Liver (tissue), 3 donors: Measurements from ENCODE around the gene FCN3.

ENCODE experiments used
- CTCF ChIP-seq: fragments of 150-350 bp; IDR thresholded peaks from 2 replicates; pipeline ENCODE4 v1.5.1; 2017; ENCODE audit warnings: improper control_type of control experiment, low read depth, low read length; ENCODE audit not compliant: missing input control
- MAX ChIP-seq: IDR thresholded peaks from 2 replicates; pipeline ENCODE4 v1.6.1; 2016; ENCODE audit warnings: antibody characterized with exemption
- SP1 ChIP-seq: IDR thresholded peaks from 2 replicates; pipeline ENCODE4 v1.6.1; 2018; ENCODE audit warnings: antibody characterized with exemption, mild to moderate bottlenecking
- TAF1 ChIP-seq: conservative IDR thresholded peaks from 2 replicates; pipeline ENCODE4 v1.6.1; 2016; ENCODE audit warnings: antibody characterized with exemption, mild to moderate bottlenecking
- YY1 ChIP-seq: IDR thresholded peaks from 2 replicates; pipeline ENCODE4 v1.6.1; 2016; ENCODE audit warnings: antibody characterized with exemption, mild to moderate bottlenecking
- donor health status: healthy.
- donor health status: healthy.

- no peak for TF ChIP-seq CTCF
- no peak for TF ChIP-seq SP1
- TF ChIP-seq TAF1: no peak
- no peak for TF ChIP-seq YY1
- no peak for TF ChIP-seq MAX
Observed at GRCh38 chr1:27346991-27347624, 27.5 kb downstream of the FCN3 start.
